IPS-15b (cell line): ENCODE results near the gene CLASRP.
A peak's percentile ranks its signal among the peaks of the same experiment; 100 is the strongest.

Experiments used
- H3K27me3 ChIP-seq: one replicate; pipeline ENCODE4 v1.6.1; 2013; ENCODE audit warnings: low read length; ENCODE audit not compliant: control insufficient read depth, insufficient read depth
- H3K36me3 ChIP-seq: one replicate; pipeline ENCODE4 v1.6.1; 2013; ENCODE audit warnings: low read length; ENCODE audit not compliant: control insufficient read depth, insufficient read depth
- H3K4me1 ChIP-seq: one replicate; pipeline ENCODE4 v1.6.1; 2013; ENCODE audit warnings: mild to moderate bottlenecking, low read length; ENCODE audit not compliant: control insufficient read depth, insufficient read depth
- H3K4me3 ChIP-seq: one replicate; pipeline ENCODE4 v1.5.1; 2013; ENCODE audit warnings: low read depth, low read length
- H3K9ac ChIP-seq: one replicate; pipeline ENCODE4 v1.6.1; 2013; ENCODE audit warnings: low read depth, mild to moderate bottlenecking, low read length
- H3K9me3 ChIP-seq: one replicate; pipeline ENCODE4 v1.6.1; 2013; ENCODE audit warnings: mild to moderate bottlenecking, low read length; ENCODE audit not compliant: control insufficient read depth, insufficient read depth

The CLASRP gene

DNA sequence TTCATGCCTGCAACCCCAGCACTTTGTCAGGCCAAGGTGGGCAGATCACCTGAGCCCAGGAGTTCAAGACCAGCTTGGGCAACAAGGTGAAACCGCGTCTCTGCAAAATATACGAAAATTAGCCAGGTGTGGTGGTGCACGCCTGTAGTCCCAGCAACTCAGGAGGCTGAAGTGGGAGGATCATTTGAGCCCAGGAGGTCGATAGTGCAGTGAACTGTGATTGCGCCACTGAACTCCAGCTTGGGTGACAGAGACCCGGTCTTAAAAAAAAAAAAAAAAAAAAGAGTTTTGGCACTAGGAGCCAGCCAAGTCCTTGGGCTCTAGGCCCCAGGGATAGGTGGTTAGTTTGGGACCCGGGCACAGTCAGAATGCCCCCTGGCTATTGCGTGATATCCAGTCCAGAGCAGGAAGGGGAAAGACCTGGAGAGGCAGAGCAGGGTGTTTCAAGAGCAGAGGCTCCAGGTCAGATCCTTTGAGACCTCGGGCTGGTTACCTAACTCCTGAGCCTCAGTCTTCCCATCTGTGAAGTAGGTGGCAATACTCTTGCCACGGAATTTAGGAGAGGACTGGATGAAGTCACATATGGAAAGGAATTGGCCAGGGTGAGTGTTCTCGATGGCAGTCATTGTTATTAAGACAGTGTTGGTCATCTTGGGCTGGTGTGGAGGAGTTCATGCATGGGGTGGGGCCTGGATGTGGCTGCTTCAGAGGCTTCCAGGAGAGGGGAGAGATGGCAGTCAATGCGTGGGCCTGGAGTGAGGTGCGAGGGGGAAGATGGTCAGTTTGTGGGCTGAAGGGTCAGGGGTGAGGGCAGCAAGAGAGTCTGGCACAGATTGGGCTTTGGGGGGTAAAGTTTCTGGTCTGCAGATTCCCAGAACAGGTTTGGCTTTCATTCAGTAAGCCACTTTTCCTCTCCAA, 56.9 kb downstream of the CLASRP start:
- Histone ChIP-seq H3K4me3 (no peak overlapping the region), H3K9me3 (no peaks in the 10 kb centered on the region), H3K27me3 (no peaks in the 10 kb centered on the region), H3K9ac (peak overlapping the region; percentile 32), H3K4me1 (peaks cover 27% of the 10 kb centered on the region), H3K36me3 (peaks cover 5% of the 10 kb centered on the region)

GRCh38 chr19:45096700-45097099, 57.9 kb downstream of the CLASRP start:
- no peak overlapping the region for H3K9ac ChIP-seq
- peaks cover 27% of the 10 kb centered on the region for H3K4me1 ChIP-seq
- H3K9me3 ChIP-seq = no peaks in the 10 kb centered on the region
- H3K27me3 ChIP-seq = no peaks in the 10 kb centered on the region
- no peak overlapping the region for H3K4me3 ChIP-seq
- H3K36me3 ChIP-seq = peaks cover 5% of the 10 kb centered on the region

DNA sequence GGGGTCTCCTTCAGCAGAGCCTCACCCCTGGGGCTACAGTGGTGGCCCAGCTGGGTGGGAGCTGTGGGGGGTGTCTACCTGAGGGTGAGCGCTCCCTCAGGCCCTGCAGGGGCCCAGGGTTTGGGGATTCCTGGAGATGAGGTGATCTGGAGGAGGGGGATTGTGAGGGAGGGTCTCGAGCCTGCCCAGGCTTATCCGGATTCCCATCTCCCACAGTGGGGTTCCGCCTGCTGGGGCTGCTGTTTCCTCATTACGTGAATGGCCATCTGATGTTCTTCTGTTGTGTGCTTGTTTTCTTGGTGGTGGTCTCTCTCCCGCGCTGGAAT, 58.6 kb downstream of the CLASRP start:
- Histone ChIP-seq H3K4me3 (no peak overlapping the region), H3K9ac (peak overlapping the region; percentile 49), H3K4me1 (peaks cover 28% of the 10 kb centered on the region), H3K27me3 (no peaks in the 10 kb centered on the region), H3K36me3 (peaks cover 6% of the 10 kb centered on the region), H3K9me3 (no peaks in the 10 kb centered on the region)

GRCh38 chr19:45097776-45098520, 59.1 kb downstream of the CLASRP start:
- Histone ChIP-seq H3K27me3 (no peaks in the 10 kb centered on the region), H3K9ac (peak overlapping the region; percentile 49), H3K4me1 (peaks cover 34% of the 10 kb centered on the region), H3K36me3 (peaks cover 7% of the 10 kb centered on the region), H3K4me3 (no peak overlapping the region), H3K9me3 (no peaks in the 10 kb centered on the region)

DNA sequence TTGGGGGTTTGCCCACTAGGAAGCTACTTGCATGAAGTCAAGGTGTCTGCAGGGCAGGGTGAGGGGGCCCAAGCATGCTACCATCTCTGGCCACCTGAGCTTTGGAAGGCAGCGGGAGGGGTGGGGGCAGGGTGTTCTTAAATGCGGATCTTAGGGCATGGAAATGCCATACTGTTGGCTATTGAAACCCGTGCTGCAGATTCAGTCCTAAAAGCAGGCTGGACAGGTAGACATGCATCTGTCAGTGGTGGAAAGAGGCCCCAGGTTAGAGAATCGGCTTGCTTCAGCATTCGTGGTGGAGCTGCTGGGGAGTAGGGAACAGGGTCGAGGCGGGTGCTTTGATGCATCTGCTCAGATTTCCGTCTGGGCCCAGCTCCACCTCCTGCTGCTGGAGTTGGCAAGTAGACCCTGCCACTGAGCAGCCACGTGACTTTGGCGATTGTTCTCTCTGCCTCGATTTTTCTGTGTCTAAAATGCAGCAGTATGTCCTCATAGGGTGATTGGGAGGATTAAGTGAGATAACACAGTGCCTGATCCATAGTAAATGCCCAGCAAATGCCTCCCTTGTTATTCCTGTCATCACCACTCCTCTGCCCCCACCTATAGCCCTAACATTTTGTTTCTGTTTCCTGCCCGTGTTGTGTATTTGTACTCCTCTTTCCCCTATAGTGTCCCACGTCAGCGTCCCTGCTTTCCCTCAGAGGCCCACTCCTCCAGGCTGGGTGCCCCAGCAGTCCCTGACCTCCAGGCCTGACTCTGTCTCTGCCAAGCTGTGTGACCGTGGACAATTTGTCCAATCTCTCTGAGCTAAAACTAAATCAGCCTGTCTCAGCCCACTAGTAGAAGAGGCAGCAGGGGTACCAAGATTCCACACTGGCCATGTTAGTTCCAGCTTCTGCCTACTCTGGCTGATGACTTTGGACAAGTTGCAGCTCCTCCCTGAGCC, 59.9 kb downstream of the CLASRP start:
- Histone ChIP-seq H3K9me3 (no peaks in the 10 kb centered on the region), H3K4me1 (peaks cover 37% of the 10 kb centered on the region), H3K27me3 (no peaks in the 10 kb centered on the region), H3K36me3 (peaks cover 7% of the 10 kb centered on the region), H3K9ac (peak overlapping the region; percentile 49), H3K4me3 (no peak overlapping the region)

DNA sequence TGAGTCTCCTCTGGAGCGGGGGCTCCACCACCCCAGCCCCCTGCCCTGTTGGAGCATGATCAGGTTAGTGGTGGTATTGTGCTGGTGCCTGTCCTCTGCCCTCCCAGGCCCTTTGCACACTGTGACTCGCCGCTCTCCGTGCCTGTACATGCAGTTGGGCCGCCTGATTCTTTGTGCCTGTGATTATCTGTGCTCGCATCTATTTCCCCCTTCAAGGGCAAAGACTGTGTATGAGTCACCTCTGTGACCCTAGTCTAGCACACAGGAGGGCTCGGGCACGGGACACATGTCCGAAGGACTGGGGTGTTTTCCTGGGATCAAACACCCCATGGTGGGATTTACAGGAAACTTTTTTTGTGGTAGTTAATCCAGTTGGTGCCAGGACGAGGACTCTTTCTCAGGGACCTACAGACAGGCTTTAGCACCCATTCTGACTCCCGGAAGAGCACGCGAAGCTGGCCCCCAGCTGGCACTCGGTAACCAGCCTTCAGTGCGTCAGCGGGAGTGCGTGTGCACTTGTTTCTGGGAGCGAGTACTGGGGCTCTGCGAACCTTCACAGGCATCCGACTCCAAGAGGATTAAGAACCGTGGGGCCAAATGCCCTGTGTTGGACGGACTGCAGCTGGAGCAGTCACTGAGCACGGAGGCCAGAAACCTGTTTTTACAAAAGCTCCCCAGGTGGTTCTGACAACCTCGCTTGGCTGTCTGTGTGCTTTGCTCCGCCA, 60.8 kb downstream of the CLASRP start:
- Histone ChIP-seq H3K4me1 (peaks cover 36% of the 10 kb centered on the region), H3K27me3 (no peaks in the 10 kb centered on the region), H3K9me3 (no peaks in the 10 kb centered on the region), H3K4me3 (no peak overlapping the region), H3K36me3 (peaks cover 7% of the 10 kb centered on the region), H3K9ac (no peak overlapping the region)

- Histone ChIP-seq H3K4me3 (no peak overlapping the region), H3K9ac (no peak overlapping the region), H3K36me3 (peaks cover 7% of the 10 kb centered on the region), H3K4me1 (peaks cover 36% of the 10 kb centered on the region), H3K9me3 (no peaks in the 10 kb centered on the region), H3K27me3 (no peaks in the 10 kb centered on the region)
These were observed 61.4 kb downstream of the CLASRP start for GRCh38 chr19:45100201-45100600.

DNA sequence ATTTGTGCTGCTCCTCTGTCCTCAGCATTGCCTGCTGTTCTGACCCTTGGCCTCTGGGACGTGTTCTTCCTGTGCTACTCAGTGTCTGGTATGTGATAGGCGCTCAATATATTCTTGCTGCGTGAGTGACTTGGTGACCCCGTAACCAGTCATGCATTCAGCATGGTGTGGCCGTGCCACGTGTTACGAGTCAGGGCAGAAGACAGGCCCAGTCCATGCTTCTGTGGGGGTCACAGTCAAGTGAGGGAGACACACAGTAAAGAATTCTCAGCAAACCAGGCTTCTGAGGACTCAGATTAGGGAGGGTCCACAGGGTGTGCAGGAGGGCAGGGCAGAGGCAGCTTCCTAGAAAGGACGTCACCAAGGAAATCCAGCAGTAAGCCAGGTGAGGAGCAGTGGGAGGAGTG, 62.0 kb downstream of the CLASRP start:
- Histone ChIP-seq H3K36me3 (peaks cover 4% of the 10 kb centered on the region), H3K9me3 (no peaks in the 10 kb centered on the region), H3K27me3 (no peaks in the 10 kb centered on the region), H3K4me1 (peaks cover 36% of the 10 kb centered on the region), H3K9ac (no peak overlapping the region), H3K4me3 (no peak overlapping the region)

DNA sequence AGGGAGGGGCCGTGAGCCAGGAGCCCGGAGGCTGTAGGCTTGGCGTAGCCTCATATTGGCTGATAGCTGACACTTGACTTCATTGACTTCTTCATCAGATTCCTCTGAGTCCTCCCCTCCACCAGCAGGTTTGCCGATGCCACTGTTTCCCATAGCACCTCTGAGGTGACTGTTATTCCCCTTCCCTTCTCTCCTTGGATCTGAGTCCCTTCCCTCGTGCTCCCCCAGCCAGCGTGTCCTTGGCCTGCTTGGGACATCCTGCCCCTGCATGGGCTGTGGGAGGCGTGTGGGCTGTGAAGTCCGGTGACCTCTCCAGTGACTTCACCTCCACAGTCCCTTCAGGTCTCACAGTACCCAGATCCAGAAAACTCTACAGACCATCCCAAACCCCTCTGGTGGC, 63.0 kb downstream of the CLASRP start:
- Histone ChIP-seq H3K27me3 (no peaks in the 10 kb centered on the region), H3K4me3 (no peak overlapping the region), H3K9me3 (no peaks in the 10 kb centered on the region), H3K4me1 (peaks cover 36% of the 10 kb centered on the region), H3K36me3 (peaks cover 2% of the 10 kb centered on the region), H3K9ac (no peak overlapping the region)

GRCh38 chr19:45102481-45102880, 63.6 kb downstream of the CLASRP start:
- peaks cover 2% of the 10 kb centered on the region for H3K36me3 ChIP-seq
- no peaks in the 10 kb centered on the region for H3K9me3 ChIP-seq
- H3K4me1 ChIP-seq = peaks cover 36% of the 10 kb centered on the region
- H3K27me3 ChIP-seq = no peaks in the 10 kb centered on the region
- H3K4me3 ChIP-seq = no peak overlapping the region
- H3K9ac ChIP-seq = peak overlapping the region; percentile 5

- Histone ChIP-seq H3K27me3 (no peaks in the 10 kb centered on the region), H3K4me1 (peaks cover 31% of the 10 kb centered on the region), H3K9ac (peak overlapping the region; percentile 12), H3K36me3 (peaks cover 2% of the 10 kb centered on the region), H3K4me3 (no peak overlapping the region), H3K9me3 (no peaks in the 10 kb centered on the region)
These were observed 64.3 kb downstream of the CLASRP start for GRCh38 chr19:45103156-45103507.
